GM19452 (cell line): Measurements from ENCODE around the gene NLRC5.
A peak's percentile ranks its signal among the peaks of the same experiment; 100 is the strongest.
"Not testable (repeated sequence)": the region's sequence is repeated elsewhere in the genome, so short reads cannot be mapped to it uniquely, and the experiment has no call there.

Source experiments
- ATAC-seq: cut with Tn5 transposase; IDR thresholded peaks from one replicate; pipeline ENCODE4 v1.9.1; 2021; ENCODE audit not compliant: unreplicated experiment

NLRC5 gene

GRCh38 chr16:56960681-56961281 lies 28.6 kb upstream of the NLRC5 start:
- ATAC-seq, result no peak

- no peak for ATAC-seq
Observed at GRCh38 chr16:56961386-56961785, 28.0 kb upstream of the NLRC5 start.

- ATAC-seq, result no peak
Observed at GRCh38 chr16:56961851-56962281, 27.5 kb upstream of the NLRC5 start, which contains the start of gene CETP. Gene CETP, plus strand, starts transcription at chr16:56961950. Its CDS starts 30 bp downstream, at chr16:56961980.

- peak; percentile 63 for ATAC-seq
Observed at GRCh38 chr16:56964243-56965148, 24.9 kb upstream of the NLRC5 start.

GRCh38 chr16:56965149-56966092 lies 23.9 kb upstream of the NLRC5 start:
- ATAC-seq, result no peak

GRCh38 chr16:56966093-56966475 lies 23.3 kb upstream of the NLRC5 start:
- ATAC-seq, result no peak

GRCh38 chr16:56967733-56968132 lies 21.6 kb upstream of the NLRC5 start:
- no peak for ATAC-seq

GRCh38 chr16:56969769-56970168 lies 19.6 kb upstream of the NLRC5 start:
- ATAC-seq, result no peak

- peak; percentile 81 for ATAC-seq
Observed at GRCh38 chr16:56970934-56971767, 18.2 kb upstream of the NLRC5 start.

- no peak for ATAC-seq
Observed at GRCh38 chr16:56971768-56972043, 17.7 kb upstream of the NLRC5 start.

- no peak for ATAC-seq
Observed at GRCh38 chr16:56972403-56973293, 16.7 kb upstream of the NLRC5 start.

GRCh38 chr16:56973294-56973689 lies 16.1 kb upstream of the NLRC5 start:
- ATAC-seq, result no peak

GRCh38 chr16:56973899-56974298 lies 15.5 kb upstream of the NLRC5 start:
- ATAC-seq, result not testable (repeated sequence)

- no peak for ATAC-seq
Observed at GRCh38 chr16:56974549-56975300, 14.6 kb upstream of the NLRC5 start.

- ATAC-seq, result no peak
Observed at GRCh38 chr16:56975714-56976113, 13.6 kb upstream of the NLRC5 start.

- ATAC-seq, result no peak
Observed at GRCh38 chr16:56977216-56977615, 12.1 kb upstream of the NLRC5 start.

- ATAC-seq, result no peak
Observed at GRCh38 chr16:56977823-56978430, 11.4 kb upstream of the NLRC5 start.

GRCh38 chr16:56980201-56980535 lies 9.2 kb upstream of the NLRC5 start:
- no peak for ATAC-seq
